HG03442 (cell line): Measurements from ENCODE around the gene AGBL4.

Source experiments
- ATAC-seq: cut with Tn5 transposase; IDR thresholded peaks from one replicate; pipeline ENCODE4 v1.9.1; 2021; ENCODE audit warnings: mild to moderate bottlenecking, moderate library complexity; ENCODE audit not compliant: unreplicated experiment

AGBL4 gene

DNA sequence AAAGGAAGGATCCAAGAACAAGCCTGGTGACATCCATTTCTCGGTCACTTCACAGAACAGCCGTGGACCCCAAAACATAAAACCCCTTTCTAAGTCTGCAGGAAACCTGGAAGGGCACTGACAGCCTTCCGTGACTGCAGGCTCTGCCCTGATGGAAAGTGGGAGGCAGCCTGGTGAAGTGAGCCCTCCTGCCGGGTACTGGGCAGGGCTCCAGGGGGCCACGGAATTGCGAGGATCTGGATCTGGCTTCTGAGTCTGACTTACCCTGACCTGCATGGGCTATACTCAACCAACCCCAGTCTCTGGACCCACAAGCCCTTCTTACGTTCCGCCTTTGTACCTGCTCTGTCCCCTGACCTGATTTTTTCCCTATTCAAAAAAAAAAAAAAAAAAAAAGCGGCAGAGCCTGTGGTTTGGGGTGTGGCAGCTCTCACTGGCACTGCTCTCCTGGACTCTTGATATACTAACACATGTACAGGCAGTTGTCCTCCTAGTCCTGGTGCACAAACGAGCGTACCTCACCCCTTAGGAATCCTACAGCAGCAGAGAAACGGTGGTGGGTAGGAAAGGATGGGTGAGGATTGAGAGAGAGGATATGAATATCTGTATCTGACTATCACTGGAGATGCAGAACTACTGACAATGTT lies 1330.0 kb downstream of the AGBL4 start:
- ATAC-seq, result no peak

DNA sequence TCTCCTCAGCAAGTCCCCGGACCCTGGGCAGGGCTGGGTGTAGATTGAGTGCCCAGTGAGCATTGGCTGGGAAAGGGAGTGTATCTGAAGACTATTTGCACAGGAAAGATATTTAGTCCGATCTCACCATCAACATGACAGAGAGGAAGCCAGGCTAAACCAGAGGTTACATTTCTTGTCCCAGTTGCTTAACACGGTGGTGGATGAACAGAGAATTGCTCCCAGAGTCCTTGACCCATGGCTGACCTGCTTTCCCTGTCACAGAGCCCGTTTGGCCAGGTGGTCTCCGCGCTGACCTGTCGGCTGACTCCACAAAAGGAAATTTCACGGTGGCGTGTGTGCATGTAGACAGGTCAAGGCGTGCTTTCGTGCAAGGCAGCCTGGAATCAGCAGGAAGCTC lies 1330.6 kb downstream of the AGBL4 start:
- no peak for ATAC-seq

DNA sequence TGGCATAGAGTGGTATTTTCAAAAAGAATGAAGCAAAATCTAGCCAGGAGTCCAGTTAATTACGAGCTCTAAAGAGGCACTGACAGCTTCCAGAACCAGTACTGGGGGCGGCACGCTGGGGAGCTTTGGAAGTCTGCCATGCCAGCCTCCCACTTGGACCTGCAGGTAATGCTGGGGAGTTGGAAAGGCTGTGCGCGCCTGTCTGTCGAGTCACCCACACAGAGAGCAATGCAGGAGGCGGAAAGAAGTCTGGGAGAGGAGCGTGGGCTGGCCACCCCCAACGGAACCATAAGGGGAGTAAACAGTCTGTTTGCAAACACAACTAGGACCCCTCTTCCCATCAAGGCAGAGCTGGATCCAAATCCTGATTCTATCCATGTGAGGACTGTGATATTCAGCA lies 1331.5 kb downstream of the AGBL4 start:
- ATAC-seq, result no peak

DNA sequence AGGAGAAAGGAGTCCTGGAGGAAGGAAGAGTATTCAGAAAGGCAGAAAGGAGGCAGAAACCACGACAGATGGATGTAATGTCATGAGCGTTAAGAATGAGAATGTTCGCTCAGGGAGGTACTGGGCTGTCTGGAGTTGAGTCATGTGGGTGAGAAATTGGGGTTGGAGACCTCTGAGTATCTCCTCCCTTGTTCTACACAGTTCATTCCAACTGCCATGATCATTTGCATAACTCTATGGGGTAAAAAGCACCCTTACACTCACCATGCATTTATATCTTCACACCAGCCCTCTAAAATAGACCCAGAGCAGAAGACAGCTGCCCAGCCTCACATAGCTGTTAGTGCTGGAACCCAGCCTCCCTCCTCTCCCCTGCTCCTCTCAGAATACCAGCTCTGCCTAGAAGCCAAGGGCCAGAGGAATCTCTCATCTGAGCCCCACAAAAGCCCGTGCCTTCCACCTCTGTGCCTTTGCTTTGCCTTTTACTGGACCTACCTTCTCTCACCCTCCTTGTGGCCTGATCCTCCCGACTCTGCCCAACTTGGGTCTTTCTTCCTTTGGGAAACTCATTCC lies 1332.2 kb downstream of the AGBL4 start:
- ATAC-seq, result peak; percentile 60

DNA sequence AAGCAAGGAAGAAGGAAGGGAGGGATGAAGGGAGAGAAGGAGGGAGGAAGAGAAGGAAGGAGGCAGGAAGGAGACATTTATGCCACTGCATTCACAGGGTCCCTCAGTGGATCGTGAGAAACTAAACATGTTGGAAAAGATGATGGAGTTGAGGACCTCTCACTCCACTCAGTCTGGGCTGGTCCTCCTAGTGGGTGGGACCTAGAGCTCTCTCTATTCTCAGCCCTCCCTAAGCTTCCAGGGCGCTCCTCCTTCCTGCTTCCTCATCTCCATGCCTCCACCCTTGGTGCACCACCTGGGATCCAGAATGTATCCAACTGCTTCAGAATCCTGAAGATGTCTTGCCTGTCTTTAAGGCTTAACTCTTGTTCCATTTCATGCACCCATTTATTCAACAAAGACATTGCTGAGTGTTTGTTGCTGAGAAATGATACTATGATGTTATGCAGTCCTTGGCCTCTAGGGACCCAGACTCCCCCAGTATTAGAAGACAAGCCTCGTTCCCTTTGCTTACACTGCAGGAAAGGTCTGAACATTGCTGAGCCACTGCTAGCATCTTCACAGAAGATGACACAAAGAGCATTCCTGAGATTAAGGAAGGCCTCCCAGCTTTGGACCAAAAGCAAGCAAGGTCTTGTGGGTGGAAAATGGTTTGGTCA lies 1335.5 kb downstream of the AGBL4 start:
- peak; percentile 72 for ATAC-seq

DNA sequence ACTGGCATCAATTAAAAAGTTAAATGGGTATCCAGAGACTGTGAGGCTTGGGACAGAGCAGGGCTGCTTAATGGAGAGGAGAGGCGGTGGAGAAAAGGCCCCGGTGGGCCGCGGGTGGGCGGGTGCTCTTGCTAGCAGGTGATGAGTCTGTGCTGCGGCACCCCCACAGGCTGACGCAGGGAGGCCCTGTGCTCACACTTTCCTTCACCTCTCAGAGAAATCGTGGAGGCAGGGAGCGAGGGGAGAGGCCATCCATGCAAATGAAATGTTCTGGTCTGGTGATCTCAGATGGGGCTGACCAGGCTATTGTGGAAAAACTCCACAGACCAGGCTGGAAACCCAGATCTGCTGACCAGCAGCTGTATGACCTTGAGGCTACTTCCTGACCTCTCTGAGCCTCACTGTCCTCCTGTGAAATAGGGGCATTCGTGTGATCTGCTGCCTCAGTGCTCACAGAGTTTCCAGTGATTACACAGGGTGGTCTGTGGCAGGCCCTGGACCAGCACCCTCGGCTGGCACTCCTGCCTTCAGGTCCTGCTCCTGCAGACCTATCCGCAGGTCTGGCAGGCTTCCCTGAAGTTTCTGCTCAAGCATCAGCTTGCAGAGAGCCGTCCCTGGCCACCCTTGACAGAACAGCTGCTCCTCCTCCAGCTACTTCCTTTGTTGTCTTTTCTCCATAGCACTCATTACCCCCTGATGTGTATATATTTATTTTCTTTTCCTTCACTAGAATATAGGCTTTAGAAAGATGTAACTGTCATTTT lies 1336.3 kb downstream of the AGBL4 start:
- ATAC-seq, result no peak

DNA sequence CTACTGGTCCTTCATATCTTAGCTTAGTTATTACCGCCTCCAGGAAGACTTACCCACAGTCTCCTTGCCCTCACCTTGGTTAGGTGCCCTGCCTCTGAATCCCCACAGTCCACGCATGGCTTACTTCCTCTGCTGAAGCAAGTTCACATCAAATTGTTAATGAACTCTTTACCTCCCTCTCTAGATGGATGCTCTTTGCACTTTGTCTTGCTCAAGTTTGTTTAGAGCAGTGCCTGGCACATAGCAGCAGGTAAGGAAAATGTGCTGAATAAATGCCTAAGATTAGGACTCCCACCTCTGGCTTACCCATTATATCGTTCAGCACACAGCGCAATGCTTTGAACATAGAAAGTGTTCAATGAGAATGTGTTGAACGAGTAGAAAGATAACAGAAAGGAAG lies 1337.6 kb downstream of the AGBL4 start:
- no peak for ATAC-seq

DNA sequence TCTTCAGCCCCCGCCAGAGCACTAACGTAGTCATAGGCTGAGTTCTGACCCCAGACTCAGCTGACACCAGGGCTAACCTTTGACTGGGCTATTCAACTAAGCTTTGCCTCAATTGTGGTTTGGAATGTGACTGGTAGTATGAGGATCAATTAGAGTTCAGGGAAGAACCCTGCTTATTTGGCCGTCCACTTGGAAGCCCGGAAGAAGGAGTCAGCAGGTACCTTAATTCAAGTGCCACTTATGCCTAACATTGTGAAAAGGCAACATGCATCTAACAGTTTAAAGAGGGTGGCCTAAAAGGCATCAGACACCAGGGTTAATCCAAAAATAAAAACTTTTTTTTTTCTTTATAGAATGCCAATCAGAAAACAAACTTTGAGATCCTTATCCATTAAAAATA lies 1339.4 kb downstream of the AGBL4 start:
- ATAC-seq, result no peak

DNA sequence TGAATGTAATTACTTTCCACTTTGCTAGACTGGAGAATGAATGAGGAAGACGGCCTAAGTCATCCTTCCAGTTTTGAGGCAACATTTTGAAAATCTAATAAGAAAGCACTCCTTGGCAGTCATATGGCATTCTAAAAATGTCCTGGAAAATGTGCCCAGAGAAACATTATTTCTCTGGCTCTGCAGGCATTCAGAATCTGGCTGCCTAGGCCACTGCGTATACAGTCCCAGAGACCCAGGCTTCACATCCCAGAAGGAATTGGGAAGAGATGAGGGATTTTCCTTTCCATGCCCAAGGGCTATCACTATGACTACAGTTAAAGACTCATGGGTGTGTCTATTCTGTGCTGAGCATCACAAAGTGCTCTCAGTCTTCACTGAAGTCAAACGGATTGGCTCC lies 1339.9 kb downstream of the AGBL4 start:
- ATAC-seq, result no peak

DNA sequence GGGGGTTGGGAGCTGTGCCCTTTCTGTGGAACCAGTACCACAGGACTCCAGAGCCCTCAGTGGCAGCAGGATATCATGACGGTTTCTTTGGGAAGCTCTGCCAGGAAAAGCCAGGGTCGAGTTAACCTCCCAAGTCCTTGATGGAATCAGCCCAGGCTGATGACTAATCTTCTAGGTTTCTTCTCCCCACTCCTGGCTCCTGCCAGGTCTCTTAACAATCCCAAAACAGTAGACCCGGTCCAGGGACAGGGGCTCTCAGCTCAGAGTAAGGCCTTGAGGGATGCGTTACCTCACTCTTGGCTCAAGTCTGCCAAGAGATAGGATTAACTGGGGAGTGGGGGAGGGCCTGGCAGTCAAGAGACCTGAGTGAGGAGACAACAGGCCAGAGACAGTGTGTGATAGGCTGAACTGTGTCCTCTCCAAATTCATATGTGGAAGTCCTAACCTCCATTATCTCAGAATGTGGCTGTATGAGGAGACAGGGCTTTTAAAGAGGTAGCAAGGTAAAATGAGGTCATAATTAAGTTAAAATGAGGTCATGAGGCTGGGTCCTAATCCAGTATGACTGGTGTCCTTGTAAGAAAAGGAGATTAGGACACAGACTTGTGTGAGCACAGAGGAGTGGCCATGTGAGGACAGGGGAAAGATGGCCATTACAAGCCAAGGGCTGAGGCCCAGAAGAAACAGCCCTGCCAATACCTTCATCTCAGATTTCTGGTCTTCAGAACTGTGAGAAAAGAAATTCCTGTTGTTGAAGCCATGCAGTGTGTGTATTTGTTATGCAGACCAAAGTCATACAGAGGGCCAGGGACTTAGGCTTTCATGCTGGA lies 1342.1 kb downstream of the AGBL4 start:
- ATAC-seq, result no peak

DNA sequence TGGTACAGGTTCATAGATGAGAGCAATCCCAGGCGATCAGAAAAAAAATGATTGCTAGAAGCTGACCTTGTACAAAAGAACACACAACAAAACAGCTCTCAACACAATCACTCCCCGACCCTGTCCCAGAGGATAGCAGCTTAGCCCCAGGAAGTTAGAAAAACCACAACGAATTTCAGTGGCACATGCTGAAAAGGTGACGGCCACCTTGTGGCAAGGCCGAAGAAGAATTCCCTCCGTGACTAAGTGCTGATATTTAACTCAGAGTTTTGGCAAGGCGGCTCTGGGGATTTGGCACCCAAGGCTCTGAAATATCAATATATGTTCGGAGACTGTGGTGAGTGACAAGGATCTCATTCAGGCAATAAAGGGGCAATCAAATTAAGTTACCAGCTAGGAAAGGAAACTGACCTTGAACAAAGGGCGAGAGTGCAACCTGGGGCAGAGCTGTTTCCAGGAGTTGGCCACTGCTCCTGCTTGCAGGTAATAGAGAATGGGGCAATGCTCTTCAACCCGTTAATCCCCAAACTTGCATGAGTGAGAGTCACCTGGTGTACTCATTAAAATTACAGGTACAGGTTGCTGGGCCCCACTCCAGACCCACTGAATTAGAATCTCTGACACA lies 1343.2 kb downstream of the AGBL4 start:
- no peak for ATAC-seq

DNA sequence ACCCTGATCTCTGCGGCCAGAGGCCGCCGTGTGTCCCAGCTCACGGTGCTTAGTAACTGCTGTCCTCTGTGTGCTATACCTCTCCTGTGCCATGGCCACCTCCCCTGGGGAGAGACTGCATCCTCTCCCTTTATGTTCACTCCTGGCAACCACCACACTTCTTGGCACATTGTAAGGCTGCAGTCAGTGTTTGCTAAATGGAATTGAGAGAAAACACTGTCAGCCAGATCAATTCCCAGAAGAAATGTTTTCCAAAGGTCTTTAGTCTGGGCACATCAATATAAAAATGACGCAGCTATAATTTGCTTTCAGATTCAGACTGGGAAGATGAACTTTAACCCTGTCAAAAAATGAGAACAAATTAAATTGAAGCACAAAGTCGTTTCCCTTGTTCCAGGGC lies 1343.9 kb downstream of the AGBL4 start:
- no peak for ATAC-seq

DNA sequence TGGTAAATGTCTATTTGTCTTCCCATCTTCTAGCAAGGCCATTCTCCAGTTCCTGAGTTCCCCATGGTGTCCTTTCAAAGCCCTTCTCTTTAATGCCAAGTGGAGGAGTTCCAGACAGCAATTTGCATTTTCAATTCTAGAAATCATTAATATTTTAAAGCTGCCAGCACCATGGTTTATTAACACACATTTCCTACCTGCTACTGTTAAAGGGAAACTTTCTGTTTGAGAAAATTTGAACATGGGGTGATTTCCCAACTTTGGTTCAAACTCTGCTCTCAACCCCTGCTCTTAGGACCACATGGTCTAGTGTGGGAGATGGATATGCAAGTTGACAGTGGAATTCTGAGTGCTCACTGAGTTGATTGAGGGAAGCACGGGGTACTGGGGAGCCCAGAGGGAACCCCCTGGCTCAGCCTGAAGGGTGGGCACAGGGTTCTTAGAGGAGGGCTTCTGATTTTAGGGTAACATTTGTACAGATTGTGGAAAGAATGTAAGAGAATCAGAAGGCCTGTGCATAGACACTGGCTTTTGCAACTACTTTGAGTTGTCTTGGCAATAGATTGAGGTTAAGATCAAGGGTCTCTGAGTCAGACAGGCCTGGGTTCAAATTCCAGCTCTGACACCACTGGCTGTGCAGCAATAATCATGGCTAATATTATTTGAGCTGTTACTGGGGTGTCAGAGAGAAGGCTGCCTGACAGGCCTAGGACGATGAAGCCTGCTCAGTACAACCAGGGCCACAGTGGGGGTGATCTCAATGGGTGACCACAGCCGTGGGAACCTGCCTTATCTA lies 1344.8 kb downstream of the AGBL4 start:
- no peak for ATAC-seq

DNA sequence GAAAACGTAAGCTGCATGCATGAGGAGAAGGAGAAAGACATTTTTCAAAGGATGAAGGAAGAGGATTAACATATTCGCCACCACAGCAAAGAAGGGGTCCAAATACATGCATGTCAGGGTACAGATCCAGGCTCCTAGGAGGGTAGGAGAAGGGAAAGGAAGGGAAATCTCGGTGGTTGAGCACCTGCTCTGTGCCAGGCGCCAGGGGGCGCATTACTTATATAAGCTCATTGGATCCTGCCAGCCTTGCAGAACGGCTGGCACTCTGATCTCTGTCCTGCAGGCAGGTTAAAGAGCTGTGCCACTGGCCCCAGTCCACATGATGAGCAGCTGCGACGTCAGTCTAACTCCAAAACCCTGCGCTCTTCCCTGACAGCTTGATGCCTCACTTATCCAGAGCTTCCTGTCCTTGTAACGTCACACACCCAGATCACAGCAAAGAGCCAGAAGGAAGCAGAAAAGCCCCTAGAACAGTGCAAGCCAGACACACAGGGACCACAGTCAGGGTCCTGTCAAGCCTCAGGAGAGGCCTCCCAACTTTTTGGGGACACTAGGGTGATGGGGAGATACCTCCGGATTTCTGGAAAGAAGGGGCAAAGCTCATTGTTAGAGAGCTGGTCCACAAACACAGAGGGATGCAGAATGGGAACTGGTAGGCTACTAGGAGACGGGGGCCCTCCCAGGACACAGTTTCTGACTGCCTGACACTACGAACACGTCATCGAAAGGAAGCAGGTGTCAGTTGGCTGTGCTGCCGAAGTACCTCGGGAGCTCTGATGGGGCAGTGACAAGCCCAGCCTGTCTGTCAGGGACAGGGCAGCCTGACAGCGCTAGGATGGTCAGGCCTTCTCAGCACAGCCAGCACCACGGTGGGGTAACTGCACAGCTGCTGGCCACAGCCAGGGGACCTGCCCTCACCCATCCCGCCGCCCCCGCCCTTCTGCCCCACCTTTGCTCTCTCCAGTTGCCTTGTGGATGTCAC lies 1346.2 kb downstream of the AGBL4 start:
- ATAC-seq, result peak; percentile 65

DNA sequence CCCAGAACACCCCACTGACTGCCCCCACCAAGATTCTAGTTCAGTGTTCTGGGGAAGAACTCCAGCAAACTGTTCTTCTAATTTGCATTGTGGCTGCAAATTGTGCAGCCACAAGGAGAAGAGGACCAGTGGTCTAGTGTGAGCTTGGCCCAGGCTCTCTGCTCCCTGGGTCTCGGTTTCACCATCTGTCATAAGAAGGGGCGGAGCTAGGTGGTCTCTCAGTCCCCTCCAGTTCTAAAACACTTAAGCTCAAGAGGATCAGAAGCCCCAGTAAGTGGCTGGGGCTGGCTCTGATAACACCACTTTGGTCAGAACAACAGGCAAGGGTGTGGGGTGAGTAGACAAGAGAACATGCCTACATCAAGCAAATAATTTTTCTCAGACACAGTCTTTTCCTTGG lies 1346.9 kb downstream of the AGBL4 start:
- ATAC-seq, result no peak

DNA sequence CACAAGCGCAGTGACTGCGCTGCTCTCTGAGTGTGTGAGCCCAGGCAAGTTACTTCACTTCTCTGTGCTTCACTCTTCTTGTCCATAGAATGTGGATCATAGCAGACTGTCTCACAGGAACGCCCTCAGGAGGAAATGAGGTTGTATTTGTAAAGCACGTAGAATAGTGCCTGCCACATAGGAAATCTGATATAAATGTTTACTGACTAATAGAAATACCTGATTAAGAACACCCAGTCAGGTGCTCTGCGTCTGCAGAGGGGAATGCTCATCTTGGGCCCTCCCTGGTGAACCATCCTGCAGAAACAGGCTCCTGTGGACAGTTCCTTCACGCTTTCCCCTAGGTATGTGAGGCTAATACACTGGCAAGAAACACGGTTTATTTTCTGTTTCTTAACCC lies 1347.4 kb downstream of the AGBL4 start:
- no peak for ATAC-seq

DNA sequence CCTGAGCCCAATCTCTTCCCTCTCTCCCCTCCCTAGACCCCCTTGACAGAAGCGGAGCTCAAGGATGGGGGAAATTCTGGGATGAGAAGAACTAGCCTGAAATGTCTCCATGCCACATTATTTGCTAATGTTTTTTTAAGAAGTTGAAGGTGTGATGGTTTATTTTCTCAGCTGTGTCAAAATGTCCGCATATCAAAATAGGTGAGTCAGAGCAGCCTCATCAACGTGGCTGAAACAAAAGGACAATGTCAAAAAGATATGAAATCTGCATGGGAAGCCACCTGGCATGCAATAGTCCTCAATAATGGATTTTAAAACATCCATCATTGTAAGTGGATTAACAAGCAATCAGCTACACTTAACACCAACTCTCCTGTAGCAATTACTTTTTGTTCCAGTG lies 1348.5 kb downstream of the AGBL4 start:
- ATAC-seq, result no peak

DNA sequence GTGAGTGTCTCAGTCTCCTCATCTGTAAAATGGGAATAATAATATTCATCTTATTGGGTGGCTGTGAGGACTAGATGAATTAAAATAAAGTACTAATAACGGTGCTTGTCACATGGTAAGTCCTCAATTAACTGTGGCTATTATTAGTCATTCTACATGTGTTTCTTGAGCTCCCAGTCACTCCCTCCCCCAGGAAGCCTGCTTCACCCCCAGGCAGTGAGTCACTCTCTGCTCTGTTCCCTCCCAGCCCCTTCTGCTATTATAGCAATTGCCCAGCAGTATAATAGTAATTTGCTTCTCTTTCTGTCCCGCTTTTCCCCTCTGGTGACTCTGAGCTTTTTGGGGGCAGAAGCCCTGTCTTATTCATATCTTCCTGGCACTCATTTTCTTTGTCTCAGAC lies 1349.1 kb downstream of the AGBL4 start:
- no peak for ATAC-seq
